T-helper 1 cell (primary cell): Measurements from ENCODE around the gene KLHL29.

Experiments used
- DNase-seq, 5 donors: peaks; one replicate each; pipeline ENCODE4 v3.0.0-alpha.2; 2012 to 2020

KLHL29 gene

DNA sequence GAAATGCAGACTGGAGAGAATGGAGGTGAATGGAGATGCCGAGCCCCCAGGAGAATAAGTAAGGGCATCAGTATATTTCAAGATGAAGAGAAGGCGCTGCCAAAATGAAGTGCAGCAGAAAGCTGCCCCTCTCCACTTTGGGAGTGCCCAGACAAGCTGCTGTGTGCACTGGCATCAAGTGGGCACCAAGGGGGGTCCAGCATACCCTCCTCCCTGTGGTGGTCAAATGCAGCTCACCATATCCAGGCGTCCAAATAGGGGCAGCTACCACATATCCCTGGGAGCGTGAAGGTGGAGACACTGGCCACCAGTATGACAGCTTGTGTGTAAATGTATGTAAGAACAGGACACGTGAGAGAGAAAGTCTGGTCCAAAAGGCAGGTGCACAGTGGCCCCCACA lies 236.6 kb downstream of the KLHL29 start:
- DNase-seq = no peak

DNA sequence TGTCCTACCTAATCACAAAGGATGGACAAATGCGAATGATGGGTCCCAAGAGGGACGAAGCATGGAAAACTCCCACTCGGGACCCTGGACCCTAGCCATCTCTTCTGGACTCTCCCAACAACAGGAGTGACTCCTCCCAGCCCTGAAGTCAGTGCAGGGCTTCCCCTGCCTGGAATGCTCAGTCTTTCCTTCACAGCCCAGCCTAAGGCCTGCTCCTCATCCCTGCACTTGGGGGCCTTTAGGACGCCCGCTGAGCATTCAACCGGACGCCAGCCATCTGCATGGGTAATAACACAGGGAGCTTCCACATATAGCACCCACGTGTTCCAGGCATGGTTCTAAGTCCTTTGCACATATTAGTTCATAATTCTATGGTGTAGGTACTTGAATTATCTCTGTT lies 237.5 kb downstream of the KLHL29 start:
- DNase-seq = no peak

DNA sequence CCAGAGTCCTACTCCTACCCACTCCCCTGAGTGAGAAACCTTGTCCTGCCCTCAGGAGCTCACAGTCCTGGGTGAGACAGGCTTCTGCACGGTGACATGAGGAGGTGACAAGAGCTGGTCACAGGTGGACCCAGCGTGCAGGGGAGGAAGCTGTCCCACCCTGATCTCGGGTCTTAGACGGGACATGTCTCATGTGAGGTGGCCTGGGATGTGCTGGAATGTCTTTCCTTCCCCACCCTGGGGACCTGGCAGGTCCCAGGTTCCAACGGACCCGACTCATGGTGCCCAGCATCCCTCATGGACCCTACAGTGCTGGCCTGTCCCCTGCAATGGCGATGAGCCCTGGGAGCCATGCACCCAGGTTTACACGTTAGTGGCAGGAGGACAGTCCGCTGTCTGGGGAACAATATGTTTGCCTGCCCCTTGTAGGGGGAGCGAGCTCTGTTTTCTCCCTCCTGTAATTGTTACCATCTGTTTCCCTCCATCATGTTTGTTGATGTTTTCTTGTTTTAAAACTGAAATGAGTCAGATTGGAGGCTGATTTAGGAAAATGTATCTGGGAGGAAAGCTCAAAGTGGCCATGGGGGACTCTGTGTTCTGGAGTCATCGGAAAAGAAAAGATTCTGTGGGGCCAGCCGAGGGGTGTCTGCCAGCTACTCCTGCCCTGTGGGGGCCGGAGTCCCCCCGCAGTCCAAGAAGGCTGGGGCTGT lies 238.1 kb downstream of the KLHL29 start:
- DNase-seq = no peak

DNA sequence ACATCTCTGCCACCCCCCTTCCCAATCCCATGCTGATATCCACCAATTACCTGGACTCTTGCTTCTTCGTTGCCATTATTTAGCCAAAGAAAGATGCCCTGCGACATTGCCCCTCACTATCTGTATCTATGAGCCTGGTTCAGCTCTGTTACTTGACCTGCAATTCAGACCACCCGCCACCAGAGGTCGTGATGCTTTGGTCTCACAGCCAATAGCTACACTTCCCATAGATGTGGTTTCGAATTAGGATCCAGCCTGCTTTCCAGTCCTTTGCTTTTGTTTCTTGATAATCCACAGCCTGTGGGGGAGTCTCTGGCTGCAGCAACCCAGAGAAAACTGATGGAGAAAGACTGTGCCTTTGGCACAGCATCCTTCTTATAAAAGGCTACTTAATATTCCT lies 239.4 kb downstream of the KLHL29 start:
- DNase-seq = no peak

DNA sequence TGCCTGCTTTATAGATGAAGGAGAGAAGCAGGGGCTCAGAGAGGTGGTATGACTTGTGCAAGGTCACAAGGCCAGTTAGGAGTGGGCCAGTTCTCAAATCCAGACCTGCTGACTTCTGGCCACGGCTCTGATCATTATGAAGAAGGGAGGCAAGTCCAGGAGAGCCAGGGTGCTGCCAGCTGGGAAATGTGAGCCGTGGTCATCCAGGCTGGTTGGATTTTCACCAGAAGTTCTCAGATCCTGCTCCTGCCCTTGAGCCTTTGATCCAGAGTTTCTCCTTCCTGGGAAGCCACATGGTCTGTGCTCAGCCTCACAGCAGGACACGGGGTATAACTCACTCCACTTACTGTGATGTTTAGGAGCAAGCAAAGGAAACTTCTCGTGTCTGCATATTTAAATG lies 239.9 kb downstream of the KLHL29 start:
- DNase-seq = no peak

DNA sequence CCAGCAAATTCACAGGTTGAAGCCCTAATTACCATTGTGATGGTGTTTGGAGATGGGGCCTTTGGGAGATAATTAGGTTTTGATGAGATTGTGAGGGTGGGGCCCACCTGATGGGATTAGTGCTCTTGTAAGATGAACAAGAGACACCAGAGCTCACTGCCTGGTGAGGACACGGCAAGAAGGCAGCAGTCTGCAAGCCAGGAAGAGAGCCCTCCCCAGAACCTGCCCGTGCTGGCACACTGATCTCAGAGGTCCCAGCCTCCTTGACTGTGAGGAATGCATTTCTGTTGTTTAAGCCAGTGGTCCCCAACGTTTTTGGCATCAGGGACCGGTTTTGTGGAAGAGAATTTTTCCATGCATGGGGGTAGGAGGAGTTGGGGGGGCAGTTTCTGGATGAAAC lies 240.7 kb downstream of the KLHL29 start:
- DNase-seq = no peak

DNA sequence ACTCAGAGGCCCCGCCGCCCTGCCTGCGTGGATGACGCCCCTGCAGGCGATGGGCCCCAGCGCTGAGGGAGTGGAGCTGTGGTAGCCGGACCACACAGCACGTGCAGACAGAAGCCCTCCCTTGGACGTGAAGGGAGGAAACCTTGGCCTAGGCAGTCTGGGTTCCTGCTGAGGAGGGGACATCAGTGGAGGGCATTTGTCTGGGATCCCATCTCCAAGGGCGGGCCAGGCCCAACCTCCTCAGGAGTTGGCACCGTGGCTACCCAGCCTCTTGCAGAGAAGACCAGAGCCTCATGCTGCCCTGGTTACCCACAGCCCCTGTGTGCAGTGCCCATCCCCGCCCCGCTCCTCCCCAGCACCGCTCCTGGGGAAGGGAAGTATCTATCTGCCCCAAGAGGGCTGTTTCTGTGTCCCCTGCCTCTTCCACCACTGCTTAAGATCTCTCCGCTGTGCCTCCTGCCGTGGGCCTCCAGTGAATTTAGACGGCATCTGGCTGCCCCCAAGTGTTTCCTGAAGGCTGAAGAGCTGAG lies 241.8 kb downstream of the KLHL29 start:
- DNase-seq = no peak

DNA sequence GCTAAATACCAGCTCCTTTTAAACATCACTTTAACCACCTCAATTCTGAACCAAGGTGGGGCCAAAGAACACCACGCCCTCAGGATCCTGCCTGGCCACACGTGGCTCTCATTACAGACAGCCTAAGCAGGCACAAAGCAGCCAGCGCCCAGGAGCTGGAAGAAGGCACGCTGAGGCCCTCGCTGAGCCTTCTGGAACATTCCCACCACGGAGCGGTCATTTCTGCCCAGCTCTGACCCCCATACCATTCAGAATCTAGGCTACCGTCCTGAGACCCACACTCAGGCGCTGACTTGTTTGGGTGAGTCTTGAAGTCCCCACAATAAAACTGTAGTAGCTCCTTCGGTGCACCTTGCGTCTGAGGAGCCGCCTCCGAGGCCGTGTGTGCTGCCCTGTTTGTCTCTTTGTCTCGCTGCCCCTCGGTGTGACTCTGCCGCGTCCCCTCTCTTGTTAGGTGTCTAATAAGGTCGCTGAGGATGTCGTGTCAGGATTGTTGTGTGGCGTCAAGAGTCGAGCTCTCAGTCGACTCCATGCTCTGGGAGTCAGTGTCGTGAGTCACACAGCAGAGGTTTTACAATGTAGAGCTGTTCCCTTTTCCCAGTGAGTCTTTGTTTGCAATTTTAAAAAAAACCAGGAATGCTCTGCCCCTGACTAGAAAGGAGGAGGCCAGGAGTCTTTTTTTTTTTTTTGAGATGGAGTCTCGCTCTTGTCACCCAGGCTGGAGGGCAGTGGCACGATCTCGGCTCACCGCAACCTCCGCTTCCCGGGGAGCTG lies 242.4 kb downstream of the KLHL29 start:
- no peak for DNase-seq

DNA sequence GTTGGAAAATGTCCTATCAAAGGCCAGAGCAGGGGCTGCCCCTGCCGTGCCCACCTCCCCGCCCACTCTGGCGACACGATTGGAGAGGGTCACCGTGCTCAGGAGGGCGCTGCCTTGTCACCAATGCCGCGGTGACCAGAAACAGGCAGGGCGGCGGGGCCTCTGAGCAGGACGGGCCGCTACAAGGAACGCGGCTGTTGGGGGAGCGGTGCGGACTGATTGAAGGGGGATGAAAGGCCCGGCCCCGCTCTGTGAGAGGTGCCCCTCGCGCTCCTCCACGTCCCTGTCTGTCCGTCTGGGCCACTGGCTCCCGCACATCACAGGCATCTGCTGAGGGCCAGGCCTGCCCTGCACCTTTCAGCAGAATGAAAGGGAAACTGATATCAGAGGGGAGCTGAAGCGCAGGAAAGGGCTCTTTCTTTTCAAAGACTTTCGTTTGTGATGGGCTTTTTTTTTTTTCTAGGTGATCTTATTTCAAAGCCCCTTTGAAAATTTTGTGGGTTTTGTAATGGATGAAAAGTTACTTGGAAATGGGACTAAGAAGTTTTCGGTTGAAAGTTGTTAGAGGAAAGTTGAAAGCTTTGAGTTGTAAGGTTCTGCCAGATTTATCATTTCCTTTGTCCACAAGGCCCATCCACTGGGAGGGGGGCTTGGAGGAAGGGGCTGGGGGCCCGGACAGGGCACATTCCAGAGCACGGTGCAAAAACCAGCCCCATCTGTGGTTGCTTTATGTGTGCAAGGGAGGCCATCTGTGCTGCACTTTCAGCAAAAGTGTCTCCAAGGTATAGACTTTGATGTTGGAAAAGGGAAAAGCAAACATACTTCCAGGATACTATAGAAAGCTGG lies 244.2 kb downstream of the KLHL29 start:
- no peak for DNase-seq

DNA sequence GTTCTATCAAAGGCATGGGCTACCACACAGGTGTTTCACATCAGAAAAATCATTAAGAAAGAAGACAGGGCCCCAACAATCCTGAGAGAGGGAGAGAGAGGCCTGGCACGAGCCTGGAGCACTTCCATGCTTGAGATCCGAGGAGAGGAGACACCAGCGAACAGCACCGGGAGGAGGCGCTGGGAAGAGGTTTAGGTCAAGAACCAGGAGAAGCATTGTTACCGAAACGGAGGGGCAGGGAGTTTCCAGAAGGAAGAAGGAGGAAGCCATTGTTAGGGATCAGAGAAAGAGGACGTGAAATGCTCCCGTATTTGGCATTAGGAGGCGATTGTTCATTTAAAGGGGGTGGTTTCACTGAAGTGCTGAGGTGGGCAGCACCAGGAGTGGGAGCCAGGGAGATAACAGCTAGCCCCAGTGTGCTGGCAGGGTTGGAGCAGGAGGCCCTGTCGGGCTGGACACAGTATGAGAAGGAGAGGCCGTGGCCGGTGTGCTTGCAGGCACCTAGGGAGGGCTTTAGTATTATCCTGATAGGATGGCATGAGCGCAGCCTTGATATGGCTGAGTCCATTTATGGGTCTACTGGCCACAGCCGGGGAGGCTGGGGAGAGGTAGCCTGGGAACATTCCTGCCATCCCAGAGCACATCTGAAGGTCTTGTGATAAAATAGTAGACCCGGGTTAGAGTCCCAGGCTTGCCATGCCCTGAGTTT lies 244.9 kb downstream of the KLHL29 start:
- DNase-seq = no peak

DNA sequence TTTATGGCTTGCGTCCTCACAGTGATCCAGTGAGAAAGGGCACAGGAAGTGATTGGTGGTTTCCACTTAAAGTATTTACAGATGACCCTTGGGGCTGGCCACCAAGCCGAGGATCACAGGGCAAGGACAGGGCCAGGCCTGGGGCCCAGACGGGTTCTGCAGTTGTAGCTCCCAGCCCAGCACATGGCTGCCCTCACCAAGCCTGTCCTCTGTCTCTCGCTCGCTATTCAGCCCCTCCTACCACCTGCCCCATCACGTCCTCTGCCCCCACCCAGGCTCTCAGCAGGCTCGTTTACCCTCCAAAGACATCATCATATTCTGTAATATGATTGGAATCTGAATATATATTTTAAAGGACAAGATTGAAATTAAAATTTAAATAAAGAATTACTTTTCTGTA lies 246.0 kb downstream of the KLHL29 start:
- no peak for DNase-seq

DNA sequence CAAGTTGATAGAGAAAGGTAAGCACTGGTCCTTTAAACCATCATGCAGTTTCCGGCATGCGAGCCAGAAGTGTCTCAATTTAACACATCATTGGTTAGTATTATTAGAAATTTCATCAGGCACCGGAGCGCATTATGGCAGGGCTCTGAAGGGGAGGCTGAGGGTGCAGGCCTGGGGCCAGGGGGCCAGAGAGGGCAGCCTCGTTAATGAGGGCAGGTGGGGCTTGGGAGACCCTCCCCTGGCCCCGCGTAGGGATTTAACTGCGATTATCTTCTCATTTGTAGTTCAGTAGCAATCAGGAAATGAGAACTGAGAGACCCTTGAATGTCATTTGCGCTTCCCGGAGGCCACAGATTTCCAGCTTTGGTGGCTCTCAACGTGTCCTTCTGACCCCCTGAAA lies 246.4 kb downstream of the KLHL29 start:
- DNase-seq = no peak

DNA sequence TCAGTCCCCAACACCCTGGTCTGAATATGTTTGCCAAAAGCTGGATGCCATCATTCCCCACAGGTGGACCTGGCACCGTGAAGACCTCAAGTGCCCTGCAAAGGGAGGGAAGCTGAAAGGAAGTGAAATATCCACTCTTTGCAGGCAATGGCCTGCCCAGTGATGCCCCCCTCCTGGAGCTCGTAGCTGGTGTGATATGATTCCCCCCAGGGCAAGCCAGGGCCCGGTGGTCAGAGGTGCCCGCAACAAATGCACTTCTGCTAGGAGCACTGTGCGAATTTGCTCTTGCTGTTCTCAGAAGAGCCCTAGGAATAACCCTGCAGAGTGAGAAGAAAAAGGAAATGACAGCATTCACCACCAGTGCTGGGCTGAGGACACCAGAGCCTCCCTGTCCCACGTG lies 247.4 kb downstream of the KLHL29 start:
- no peak for DNase-seq

DNA sequence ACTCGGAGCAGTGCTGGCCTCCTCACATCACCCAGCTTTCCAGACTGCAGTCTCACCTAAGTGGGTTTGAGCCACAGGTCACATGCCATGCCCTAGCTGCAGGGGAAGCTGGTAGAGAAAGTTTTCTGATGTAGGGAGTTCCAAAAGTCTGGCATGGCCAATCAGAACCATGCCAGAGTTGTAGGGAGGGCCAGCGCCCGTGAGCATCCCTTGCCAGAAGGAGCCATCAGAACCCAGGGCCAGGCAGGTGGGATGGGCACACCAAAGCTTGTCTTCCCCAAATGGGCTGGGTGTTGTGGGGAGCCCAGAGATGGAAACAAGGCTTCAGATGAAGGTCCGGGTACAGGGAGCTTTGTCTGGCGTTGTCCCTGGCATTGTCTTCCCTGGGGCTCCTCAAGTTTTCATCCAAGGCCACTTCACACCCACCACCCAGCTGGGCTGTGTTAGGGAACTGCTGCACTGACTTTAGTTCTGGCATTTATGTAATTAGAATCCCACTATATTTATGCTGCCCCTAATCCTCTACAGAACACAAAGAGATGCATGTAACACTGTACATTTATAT lies 247.9 kb downstream of the KLHL29 start:
- no peak for DNase-seq

DNA sequence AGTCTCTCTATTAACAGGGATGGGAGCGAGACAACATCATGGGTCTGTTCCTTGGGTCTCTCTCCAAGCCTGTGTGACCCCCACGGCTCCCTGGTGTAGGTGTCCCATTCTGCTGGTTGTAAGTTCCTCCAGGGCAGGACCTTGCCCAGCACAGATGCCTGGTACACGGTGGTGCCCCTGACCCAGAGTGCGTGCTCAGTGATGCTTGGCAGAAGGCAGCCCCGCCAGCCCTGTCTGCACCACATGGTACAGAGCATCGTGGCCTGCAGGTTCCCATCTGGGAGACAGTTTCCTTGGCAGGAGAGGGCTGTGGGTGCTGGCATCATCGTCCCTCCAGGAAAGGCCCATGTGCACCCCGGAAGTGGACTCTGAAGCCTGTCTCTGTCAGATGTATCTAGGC lies 249.0 kb downstream of the KLHL29 start:
- no peak for DNase-seq

DNA sequence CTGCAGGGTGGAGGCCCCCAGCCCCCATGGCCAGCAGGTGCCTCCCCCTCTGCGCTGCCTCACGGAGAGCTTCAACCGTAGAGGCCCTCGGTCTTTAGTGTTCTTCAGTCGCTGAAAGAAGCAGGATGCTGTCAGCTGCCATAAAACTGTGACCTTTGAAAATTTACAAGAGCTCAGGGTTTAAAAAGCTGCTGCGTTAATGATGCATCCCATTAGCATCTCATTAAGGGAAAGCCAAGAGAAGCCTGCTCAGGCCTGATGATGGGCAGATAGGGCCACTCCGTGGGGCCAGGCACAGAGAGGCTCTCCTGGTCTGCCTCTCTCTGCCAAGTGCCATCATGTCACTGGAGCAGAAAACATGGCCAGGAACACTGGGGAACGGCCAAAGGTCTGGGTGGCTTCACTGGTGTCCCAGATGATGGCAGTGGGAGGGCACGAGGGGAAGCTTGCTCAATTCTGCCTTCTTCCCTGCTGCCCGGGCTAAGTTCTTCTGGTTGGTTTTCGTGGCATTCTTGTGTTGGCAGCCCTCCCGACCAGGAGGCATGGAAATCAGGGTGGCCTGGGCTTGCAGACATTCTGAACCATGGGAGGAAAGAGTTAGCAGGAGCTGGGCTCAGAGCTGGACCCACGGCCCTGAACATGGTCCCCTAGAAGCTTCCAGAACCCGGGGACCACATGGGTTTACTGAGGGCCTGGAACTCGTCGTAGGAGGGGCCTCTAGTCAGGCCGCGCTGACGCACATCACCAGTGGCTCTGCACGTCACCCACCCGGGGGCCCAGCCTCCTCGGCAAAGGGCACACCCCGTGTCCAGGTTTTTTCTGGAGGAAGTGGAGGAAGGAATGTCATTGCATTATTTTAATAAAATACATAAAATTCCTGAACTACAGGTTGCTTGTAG lies 250.7 kb downstream of the KLHL29 start:
- no peak for DNase-seq

DNA sequence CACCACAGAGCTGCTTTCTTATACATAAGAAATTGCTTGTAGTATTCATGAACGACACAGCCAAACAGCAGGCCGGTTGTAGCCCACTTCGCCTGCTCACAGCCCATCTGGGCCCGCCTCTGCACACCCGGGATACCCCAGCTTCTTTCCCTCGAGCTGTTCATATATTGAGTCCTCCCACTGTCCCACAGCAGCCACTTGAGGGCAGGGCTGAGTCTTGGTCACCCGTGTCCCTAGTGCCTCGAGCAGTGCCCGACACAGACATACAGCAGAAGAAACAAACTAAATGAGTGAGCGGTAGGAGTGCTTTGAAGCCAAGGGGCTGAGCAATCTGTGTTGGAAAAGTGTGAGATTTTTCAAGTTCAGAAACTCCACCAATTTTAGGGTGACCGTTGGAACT lies 251.4 kb downstream of the KLHL29 start:
- no peak for DNase-seq

DNA sequence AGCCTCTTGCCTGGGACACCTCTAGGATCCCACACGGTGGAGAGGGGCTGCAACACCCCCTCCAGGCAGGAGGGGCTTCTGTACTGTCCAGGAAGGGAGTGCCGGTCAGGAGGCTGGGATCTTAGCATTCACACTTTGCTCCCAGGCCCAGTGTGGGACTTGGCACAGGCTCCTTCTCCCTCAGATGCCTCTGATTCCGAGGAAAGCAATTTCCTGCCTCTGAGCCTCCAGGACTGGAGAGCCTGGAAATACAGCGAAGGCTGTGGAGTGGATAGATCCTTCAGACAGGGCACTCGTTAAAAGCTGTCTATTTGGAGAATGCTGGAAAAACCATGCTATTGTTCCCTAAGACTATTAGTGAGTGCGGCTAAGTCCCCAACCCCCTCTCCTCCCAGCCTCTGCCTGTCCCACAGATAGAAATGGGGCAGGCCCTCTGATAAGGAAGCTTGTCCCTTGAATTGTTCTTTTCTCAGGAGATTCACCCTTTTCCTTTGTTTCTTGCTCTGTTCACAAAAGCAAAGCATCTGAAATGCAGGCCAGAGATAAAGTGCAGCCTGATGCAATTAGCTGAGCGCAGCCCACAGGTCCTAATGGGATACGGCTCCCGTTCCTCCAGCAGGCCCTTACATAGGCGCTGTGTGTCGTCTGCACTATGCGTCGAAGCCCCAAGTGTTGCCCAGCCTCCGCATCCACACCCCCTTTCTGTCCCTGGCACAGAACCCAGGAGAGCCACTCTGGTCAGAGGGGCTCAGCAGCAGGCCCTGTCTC lies 252.2 kb downstream of the KLHL29 start:
- no peak for DNase-seq

DNA sequence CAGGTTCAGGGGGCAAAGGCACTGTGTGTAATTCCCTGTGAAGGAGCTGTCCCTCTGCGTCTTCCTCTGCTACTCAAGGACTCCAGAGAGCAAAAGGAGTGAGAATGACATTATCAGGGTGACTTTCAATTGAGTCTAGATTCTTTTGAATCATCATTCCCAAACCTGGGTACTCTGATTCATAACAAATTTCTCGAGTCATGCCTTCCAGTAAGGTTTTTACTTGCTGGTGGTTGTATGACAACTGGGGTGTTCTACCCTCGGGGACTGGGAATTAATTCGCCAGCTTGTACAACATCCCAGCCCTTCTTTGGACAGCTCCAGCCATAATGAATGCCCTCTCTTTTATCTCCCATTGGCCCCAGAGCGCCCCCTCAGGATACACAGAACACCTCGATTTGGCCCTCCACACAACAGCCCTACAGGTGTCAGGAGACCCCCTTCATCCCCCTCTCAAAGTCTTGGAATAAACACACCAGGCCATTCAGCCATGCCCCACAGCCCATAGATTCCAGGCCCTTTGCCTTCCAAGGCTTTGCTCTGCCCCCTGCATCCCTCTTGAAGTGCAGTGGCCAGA lies 254.5 kb downstream of the KLHL29 start:
- no peak for DNase-seq

DNA sequence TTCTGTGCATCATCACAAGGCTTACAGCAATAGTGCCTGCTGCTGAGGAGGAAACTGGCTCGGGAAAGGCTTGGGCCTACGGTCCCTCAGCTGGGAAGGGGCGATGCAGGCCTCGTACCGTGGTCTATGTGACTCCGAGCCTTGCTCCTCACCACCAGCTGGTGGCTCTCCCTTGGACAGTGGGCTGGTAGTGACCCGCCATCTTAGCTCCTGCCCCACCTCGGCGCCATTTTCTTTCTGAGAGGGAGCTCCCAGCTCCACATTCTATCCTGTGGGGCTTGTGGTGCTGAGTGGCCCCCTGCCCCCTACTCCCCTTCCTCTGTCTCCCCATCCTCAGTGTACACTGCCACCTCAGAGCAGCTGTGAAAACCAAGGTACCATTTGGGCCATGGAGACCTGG lies 255.7 kb downstream of the KLHL29 start:
- no peak for DNase-seq
